VCaP (cell line): ENCODE results near the gene BOLA3.

ENCODE experiments used
- H3K27ac ChIP-seq: fragments of 450-650 bp; 2 replicates; pipeline ENCODE4 v1.5.1; 2017
- CTCF ChIP-seq: fragments of 450-650 bp; conservative IDR thresholded peaks from 2 replicates; pipeline ENCODE4 v1.5.1; 2017; ENCODE audit warnings: mild to moderate bottlenecking, moderate library complexity

BOLA3 gene

DNA sequence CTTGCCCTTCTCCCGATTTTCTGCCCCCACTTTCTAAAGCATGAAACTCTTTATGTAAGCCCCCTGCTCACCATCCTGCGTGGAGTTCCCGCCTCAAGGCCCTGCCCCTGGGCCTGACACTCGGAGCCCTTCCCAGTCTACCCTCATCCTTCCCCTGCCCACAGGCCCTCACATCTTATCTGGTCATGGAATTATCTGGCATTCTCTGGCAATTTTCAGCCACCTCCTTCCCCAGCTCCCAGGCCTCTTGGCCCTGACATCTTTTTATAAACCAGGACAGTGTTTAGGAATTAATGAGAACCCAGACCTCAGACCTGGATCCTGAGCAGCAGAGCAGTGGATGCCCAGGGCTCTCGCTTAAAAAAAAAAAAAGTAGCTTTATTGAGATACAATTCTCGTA, 61.7 kb downstream of the BOLA3 start:
- H3K27ac ChIP-seq = no peak overlapping the region
- no peak for TF ChIP-seq CTCF
